ENCODE results near the gene PLTP.

DNA sequence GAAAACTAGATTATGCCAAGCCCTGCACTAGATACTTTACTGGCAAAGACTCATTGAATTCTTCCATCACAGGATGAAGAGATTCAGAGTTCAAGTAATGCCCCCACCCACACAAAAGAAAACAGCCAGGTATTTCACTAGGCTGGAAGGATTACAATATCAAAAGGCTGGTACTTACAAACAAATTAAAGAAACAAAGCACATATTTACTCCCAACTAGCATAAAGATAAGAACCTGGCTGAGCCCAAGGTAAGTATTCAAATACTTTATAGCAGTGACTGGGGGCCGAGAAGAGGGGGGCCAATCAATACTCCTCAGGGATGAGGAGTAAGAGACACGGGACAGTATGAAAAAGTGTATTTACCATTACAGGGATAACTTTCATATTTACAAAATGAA lies 58.5 kb downstream of the PLTP start:
- TF ChIP-seq, protein P1, sequence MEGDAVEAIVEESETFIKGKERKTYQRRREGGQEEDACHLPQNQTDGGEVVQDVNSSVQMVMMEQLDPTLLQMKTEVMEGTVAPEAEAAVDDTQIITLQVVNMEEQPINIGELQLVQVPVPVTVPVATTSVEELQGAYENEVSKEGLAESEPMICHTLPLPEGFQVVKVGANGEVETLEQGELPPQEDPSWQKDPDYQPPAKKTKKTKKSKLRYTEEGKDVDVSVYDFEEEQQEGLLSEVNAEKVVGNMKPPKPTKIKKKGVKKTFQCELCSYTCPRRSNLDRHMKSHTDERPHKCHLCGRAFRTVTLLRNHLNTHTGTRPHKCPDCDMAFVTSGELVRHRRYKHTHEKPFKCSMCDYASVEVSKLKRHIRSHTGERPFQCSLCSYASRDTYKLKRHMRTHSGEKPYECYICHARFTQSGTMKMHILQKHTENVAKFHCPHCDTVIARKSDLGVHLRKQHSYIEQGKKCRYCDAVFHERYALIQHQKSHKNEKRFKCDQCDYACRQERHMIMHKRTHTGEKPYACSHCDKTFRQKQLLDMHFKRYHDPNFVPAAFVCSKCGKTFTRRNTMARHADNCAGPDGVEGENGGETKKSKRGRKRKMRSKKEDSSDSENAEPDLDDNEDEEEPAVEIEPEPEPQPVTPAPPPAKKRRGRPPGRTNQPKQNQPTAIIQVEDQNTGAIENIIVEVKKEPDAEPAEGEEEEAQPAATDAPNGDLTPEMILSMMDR (IDR thresholded peaks at IDR 0.05) = no peak
- TF ChIP-seq POLR2A (IDR thresholded peaks at IDR 0.05) (no peak), EP300 (IDR thresholded peaks at IDR 0.05) (no peak), POLR2AphosphoS5 (IDR thresholded peaks at IDR 0.05) (no peak)

Data from suprapubic skin (tissue), 4 donors.